ENCODE results near the gene PPP1R15B. TPM values are rescaled to one million over a fixed set of nuclear protein-coding genes. Genes with fewer than 3 reads are reported as not detected.
"Not testable (repeated sequence)": the region's sequence is repeated elsewhere in the genome, so short reads cannot be mapped to it uniquely, and the experiment has no call there.

Gene PPP1R15B
- total RNA-seq, 1 experiment from 2014 or later: 45.9 TPM

- H3K4me2 ChIP-seq (ENCODE audit: insufficient read depth, insufficient read length, low read length): no peak overlapping the region
- no peaks in the 10 kb centered on the region for H4K20me1 ChIP-seq (ENCODE audit: control insufficient read depth, insufficient read depth, insufficient read length)
- no peak overlapping the region for H3K23ac ChIP-seq (ENCODE audit: insufficient read length, low read depth, low read length)
- no CpG with 5 or more reads among the region's 10 CpGs for WGBS (ENCODE audit: extremely low coverage, insufficient read length, low lambda C conversion rate)
- no peaks in the 10 kb centered on the region for H3K4me1 ChIP-seq (ENCODE audit: insufficient read depth, low read length)
- no peak overlapping the region for H2BK12ac ChIP-seq (ENCODE audit: insufficient read length, low read depth, low read length)
- H2AFZ ChIP-seq (ENCODE audit: low read length): no peak overlapping the region
- Mint-ChIP-seq H3K36me3 (ENCODE audit: insufficient read depth in 1 of 3, low read depth in 3 of 3) (peaks cover 5 to 19% (median 10%) of the 10 kb centered on the region in 3 experiments; a peak in 4 of 7 replicates), H3K9me3 (no peaks in the 10 kb centered on the region), H3K27me3 (ENCODE audit: low read depth) (no peaks in the 10 kb centered on the region), H3K4me1 (peaks cover 7 to 12% of the 10 kb centered on the region in 2 experiments), H3K27ac (no peak overlapping the region), H3K4me3 (no peak overlapping the region)
- no peak for DNase-seq
- no peak overlapping the region for H2AK5ac ChIP-seq (ENCODE audit: insufficient read length, low read length)
- H3K9ac ChIP-seq (ENCODE audit: extremely low read depth, insufficient read length, low read length): no peak overlapping the region
- H3K23me2 ChIP-seq (ENCODE audit: insufficient read length, low read depth, low read length, poor library complexity, severe bottlenecking): no peaks in the 10 kb centered on the region
- H3K27ac ChIP-seq (ENCODE audit: insufficient read length, low read depth, low read length): no peak overlapping the region
- no peak overlapping the region for H3K4ac ChIP-seq (ENCODE audit: low read depth, low read length)
- no peak overlapping the region for H2BK5ac ChIP-seq (ENCODE audit: insufficient read length, low read length)
- H3K79me2 ChIP-seq (ENCODE audit: insufficient read depth, low read length): no peaks in the 10 kb centered on the region
- no peak for TF ChIP-seq CTCF (conservative IDR thresholded peaks at IDR 0.05)
- H2BK120ac ChIP-seq (ENCODE audit: low read depth, low read length, poor library complexity, severe bottlenecking): no peak overlapping the region
- H3T11ph ChIP-seq (ENCODE audit: low read length): no peak overlapping the region
- no peak overlapping the region for H4K91ac ChIP-seq (ENCODE audit: insufficient read length, low read depth, low read length)
- no peak overlapping the region for H3K56ac ChIP-seq (ENCODE audit: insufficient read length, low read depth, low read length)
- no peak overlapping the region for H3K14ac ChIP-seq (ENCODE audit: insufficient read depth, low read length)
- no peak overlapping the region for H2BK20ac ChIP-seq (ENCODE audit: low read depth, low read length, poor library complexity, severe bottlenecking)
- no peaks in the 10 kb centered on the region for H3K27me3 ChIP-seq (ENCODE audit: insufficient read depth, low read length)
- no peaks in the 10 kb centered on the region for H3K79me1 ChIP-seq (ENCODE audit: insufficient read depth, low read depth, low read length, poor library complexity, severe bottlenecking)
- H3K9me3 ChIP-seq (ENCODE audit: control insufficient read depth, low read depth, low read length): no peaks in the 10 kb centered on the region
- no peak overlapping the region for H4K5ac ChIP-seq (ENCODE audit: insufficient read length, low read depth, low read length)
- H2BK15ac ChIP-seq (ENCODE audit: low read depth, low read length): no peak overlapping the region
- H3K18ac ChIP-seq (ENCODE audit: insufficient read length, low read depth, low read length): no peak overlapping the region
- H4K8ac ChIP-seq (replicated peaks; ENCODE audit: insufficient read length, low read depth, low read length): no peak overlapping the region
Measured at GRCh38 chr1:204424621-204425020, 13.0 kb upstream of the PPP1R15B start.

- no CpG with 5 or more reads among the region's 8 CpGs for WGBS (ENCODE audit: extremely low coverage, insufficient read length, low lambda C conversion rate)
- not testable (repeated sequence) for H2BK20ac ChIP-seq (ENCODE audit: low read depth, low read length, poor library complexity, severe bottlenecking); H3K4ac ChIP-seq (ENCODE audit: low read depth, low read length); H3K4me2 ChIP-seq (ENCODE audit: insufficient read depth, insufficient read length, low read length); H4K5ac ChIP-seq (ENCODE audit: insufficient read length, low read depth, low read length); H4K8ac ChIP-seq (replicated peaks; ENCODE audit: insufficient read length, low read depth, low read length); H3K27ac Mint-ChIP-seq; H3K9me3 Mint-ChIP-seq; DNase-seq; H3K23me2 ChIP-seq (ENCODE audit: insufficient read length, low read depth, low read length, poor library complexity, severe bottlenecking); H3K9me3 ChIP-seq (ENCODE audit: control insufficient read depth, low read depth, low read length); H3K27me3 Mint-ChIP-seq (ENCODE audit: low read depth); H2AK5ac ChIP-seq (ENCODE audit: insufficient read length, low read length); H2BK5ac ChIP-seq (ENCODE audit: insufficient read length, low read length); H3K79me1 ChIP-seq (ENCODE audit: insufficient read depth, low read depth, low read length, poor library complexity, severe bottlenecking); H3T11ph ChIP-seq (ENCODE audit: low read length); H2AFZ ChIP-seq (ENCODE audit: low read length); H2BK15ac ChIP-seq (ENCODE audit: low read depth, low read length); H2BK12ac ChIP-seq (ENCODE audit: insufficient read length, low read depth, low read length); H3K4me1 ChIP-seq (ENCODE audit: insufficient read depth, low read length); H3K56ac ChIP-seq (ENCODE audit: insufficient read length, low read depth, low read length); H3K14ac ChIP-seq (ENCODE audit: insufficient read depth, low read length); H2BK120ac ChIP-seq (ENCODE audit: low read depth, low read length, poor library complexity, severe bottlenecking); H4K20me1 ChIP-seq (ENCODE audit: control insufficient read depth, insufficient read depth, insufficient read length); H3K27me3 ChIP-seq (ENCODE audit: insufficient read depth, low read length); H3K23ac ChIP-seq (ENCODE audit: insufficient read length, low read depth, low read length); H3K9ac ChIP-seq (ENCODE audit: extremely low read depth, insufficient read length, low read length); H3K27ac ChIP-seq (ENCODE audit: insufficient read length, low read depth, low read length); H3K18ac ChIP-seq (ENCODE audit: insufficient read length, low read depth, low read length); H3K4me3 Mint-ChIP-seq; H3K79me2 ChIP-seq (ENCODE audit: insufficient read depth, low read length); H4K91ac ChIP-seq (ENCODE audit: insufficient read length, low read depth, low read length)
- Mint-ChIP-seq H3K4me1 (peaks cover 12 to 23% of the 10 kb centered on the region in 2 experiments), H3K36me3 (ENCODE audit: insufficient read depth in 1 of 3, low read depth in 3 of 3) (peaks cover 5 to 13% (median 9%) of the 10 kb centered on the region in 3 experiments; a peak in 4 of 7 replicates)
Measured at GRCh38 chr1:204422061-204422705, 10.6 kb upstream of the PPP1R15B start.
